ENCODE measurements around the gene GTF2B.

DNA sequence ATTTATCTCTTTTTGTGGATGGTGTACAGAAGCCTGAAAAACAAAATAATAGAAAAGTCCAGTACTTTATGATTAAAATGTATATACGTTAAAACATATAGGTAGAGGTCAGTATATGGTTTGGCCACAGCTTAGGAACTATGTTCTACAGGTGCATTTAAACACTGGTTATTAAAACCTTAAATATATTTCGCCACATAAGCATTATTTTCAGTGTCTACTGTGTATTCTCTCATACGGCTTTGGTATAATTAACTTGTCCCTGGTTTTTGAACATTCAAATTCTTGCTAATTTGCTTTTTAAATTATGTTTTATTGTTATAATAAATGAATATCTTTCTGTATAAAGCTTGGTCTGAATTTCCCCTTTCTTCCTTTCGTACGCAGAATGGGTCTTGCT is 87.9 kb downstream of the GTF2B start:
- TF ChIP-seq, protein P1, sequence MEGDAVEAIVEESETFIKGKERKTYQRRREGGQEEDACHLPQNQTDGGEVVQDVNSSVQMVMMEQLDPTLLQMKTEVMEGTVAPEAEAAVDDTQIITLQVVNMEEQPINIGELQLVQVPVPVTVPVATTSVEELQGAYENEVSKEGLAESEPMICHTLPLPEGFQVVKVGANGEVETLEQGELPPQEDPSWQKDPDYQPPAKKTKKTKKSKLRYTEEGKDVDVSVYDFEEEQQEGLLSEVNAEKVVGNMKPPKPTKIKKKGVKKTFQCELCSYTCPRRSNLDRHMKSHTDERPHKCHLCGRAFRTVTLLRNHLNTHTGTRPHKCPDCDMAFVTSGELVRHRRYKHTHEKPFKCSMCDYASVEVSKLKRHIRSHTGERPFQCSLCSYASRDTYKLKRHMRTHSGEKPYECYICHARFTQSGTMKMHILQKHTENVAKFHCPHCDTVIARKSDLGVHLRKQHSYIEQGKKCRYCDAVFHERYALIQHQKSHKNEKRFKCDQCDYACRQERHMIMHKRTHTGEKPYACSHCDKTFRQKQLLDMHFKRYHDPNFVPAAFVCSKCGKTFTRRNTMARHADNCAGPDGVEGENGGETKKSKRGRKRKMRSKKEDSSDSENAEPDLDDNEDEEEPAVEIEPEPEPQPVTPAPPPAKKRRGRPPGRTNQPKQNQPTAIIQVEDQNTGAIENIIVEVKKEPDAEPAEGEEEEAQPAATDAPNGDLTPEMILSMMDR (IDR thresholded peaks at IDR 0.05; ENCODE audit: insufficient read depth, low read depth, low read length): no peak
- no peak for TF ChIP-seq EZH2 (IDR thresholded peaks at IDR 0.05; ENCODE audit: insufficient read depth, low read length)

All from astrocyte (in vitro differentiated cells and primary cell).